ENCODE results near the gene SLC10A6. TPM values are rescaled to one million over a fixed set of nuclear protein-coding genes. Genes with fewer than 3 reads are reported as not detected.

The SLC10A6 gene
- total RNA-seq, 1 donor from 2014 or later: 5.2 TPM

DNA sequence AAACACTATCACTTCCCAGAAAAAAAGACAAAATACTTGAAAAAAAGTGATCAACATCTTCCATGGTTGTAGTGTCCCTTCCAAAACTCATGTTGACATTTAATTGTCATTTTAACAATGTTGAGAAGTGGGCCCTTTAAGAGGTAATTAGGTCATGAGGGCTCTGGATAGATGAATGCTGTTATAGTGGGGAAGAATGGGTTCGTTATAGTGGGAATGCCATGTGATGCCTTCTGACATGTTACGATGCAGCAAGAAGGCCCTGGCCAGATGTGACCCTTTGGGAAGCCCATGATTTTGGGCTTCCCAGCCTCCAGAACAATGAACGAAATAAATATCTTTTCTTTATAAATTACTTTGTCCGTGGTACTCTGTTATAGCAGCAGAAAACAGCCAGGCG, 4.0 kb upstream of the SLC10A6 start:
- no peak for DNase-seq (ENCODE audit: low spot score)

DNA sequence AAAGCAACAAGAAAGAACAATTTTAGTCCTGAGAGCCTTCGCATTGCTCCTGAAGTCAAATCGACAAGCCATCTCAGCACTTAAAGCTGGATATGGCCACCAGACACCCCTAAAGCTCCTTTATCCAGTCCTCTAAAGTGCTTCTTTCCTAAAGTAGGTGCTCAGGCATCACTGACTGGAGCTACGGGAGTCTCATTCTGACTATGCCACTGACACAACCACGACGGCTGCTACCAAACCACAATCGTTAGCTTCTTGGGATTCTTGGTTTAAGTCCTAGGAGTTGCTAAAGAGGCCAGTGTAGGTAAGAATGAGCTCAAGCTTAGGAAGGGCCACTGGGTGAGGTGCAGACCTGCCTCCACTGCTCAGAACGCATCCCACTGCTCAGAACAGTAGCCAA, 1.0 kb downstream of the SLC10A6 start:
- DNase-seq (ENCODE audit: low spot score): no peak

DNA sequence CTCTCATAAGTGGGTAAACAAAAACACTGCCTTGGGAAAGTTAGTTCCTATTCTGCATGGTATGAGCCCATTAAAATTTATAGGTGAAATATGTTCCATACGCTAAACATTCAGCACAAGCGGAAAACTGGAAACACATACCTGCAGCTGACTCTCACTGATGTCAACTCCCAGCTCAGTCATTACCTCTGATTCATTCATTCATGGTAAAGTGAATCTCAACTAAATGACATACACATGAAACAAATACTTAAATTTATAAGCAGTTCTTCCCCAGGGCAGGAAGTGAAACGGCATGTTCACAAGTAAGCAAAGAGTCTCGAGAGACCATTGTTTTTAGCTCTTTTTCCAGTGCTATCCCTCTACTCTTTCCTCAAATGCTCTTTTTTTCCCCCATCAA, 1.6 kb downstream of the SLC10A6 start:
- DNase-seq (ENCODE audit: low spot score): no peak

DNA sequence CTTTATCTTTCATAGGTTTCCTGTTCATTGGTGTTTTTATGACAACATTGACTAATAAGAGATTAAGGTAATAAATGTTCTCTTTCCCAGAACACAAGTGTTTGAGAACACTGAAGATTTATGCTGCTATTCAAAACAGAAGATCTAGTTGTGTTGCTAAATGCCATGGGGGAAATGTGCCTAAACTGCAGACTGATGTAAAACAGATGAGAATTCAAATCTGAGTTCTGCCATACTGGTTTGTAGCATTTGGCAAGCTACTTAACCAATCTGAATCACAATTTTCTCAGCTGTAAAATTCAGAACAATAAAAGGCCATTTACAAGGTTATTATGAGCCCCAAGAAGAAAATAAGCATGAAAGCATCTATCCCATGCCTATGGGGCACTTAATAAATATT, 2.3 kb downstream of the SLC10A6 start:
- no peak for DNase-seq (ENCODE audit: low spot score)

DNA sequence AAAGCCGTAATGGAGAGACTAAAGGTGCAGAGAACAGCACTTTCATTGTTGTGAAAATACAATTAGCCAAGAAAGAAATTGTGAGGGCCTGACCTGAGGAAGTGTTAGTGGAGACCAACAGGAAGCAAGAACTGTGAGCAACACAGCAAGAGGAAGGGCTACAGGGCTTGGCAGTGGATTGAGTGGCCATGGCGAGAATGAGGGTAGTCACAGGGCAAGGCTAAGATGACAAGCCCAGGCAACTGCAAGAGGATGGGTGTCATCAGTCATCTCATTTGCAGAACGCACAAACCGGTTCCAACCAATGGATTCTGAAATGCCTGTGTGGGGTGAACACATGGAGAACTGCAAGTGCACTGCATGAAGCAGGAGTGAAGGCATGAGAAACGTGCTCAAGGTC, 3.6 kb downstream of the SLC10A6 start:
- no peak for DNase-seq (ENCODE audit: low spot score)

DNA sequence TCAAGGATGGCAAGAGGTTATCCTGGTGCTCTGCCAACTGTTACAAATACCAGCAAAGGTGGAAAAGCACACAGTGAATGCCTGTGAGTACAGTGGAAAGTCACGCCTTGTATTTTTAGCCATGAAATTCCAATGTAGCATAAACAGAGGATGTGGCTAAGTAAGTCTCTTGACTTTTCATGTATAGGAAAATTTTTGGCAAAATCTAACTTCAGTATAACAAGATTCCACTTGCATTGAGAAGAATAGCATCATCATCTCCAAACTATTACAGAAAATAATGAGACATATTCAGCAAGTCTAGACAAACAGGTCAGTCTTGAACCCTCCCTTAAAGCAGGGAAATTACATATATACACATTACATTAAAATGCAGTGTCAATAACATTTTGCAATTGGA, 7.9 kb downstream of the SLC10A6 start:
- no peak for DNase-seq (ENCODE audit: low spot score)

DNA sequence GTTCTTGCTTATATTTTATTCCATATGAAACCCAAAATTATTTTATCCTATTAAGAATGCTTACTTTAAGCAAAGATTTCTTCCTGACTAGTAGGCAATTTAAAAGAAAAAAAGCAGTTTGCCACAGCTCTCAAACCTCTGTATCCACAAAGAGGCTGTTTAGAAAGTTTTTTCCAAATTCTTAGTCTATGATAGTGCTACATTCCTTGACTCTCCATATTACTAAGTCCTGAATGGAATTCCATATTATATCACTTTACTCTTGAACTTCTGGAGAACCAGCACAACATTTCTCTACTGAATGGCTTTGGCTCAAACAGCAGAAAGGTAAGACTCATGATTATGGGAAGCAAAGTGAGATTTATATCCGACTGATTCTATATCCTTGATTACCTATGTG, 8.3 kb downstream of the SLC10A6 start:
- DNase-seq (ENCODE audit: low spot score): no peak

DNA sequence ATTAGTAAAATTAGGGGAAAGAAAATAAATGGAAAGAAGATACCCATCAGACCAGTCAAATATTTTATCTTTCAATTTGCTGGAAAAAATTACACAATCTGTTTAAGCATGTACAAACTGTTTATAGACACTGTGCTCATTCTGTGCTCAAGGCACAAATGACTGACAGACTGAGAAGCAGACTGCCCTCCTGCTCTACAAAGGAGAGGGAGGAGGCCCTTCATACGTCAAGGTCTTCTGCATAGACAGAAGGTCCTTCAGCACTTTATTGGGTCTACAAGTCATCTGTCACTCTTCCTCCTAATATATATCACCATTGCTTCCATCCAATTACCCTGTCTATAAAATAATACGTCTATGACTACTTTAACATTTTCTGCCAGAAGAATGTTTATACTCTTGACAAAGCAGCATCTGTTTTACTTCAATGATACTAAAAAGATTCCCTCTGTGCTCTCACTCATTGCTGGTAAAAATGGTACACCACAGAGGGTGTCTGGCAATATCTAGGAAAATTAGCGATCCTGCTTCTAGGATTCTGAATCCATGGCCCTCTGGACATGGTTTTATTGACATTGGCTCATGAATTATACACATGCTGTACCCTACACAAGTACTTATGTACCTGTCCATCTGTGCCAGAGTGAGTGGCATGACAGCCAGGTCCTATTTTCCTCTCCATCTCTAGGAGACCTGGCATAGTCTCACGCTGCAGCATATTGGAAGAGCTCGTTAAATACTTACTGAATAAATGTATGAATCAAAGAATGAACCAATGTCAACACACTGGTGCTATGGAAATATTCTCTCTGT, 11.3 kb downstream of the SLC10A6 start:
- DNase-seq (ENCODE audit: low spot score): no peak

DNA sequence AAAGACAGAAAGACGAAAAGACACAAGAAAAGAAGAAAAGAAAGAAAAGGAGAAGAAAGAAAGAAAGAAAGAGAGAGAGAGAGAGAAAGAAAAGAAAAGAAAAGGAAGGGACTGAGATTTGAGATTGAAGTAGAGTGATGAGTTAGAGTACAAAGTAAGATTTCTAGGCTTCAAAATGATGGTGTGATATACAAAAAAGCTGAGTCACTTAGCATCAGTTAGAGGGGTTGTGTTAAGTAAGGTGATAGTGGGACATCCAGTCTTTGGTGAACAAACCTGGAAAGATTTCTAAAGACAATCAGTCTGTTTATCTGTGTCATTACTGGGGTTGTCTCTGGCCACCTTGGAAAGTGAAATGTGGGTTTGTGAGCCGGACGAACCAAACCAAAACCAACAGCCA, 13.5 kb downstream of the SLC10A6 start:
- DNase-seq (ENCODE audit: low spot score): no peak

DNA sequence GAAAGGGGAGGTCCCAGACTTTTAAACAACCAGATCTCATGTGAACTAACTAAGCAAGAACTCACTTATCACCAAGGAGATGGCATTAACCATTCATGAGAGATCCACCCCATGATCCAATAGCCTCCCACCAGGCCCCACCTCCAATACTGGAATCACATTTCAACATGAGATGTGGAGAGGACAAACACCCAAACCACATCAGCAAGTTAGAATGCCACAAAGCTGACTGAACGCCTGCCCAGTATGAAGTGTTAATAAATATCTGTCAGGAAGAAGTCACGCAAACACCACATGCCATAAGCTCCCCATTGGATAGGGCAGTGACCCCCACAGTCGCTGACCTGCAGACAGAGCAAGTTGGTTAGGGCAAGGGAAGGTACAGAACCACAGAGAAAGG, 14.3 kb downstream of the SLC10A6 start:
- no peak for DNase-seq (ENCODE audit: low spot score)

DNA sequence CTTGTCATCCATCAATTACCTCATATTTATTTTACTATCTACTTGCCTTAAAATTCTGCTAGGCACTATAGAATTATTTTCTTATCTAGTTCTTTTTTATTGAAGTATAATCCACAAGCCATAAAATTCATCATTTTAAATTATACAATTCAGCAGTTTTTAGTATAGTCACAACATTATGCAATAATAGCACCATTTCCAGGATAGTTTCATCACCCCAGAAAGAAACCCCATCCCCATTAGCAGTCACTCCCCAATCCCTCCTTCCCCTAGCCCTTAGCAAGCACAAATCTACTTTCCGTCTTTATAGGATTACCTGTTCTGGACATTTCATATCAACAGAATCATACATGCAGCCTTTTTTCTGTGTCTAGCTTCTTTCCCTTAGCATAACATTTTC, 15.6 kb downstream of the SLC10A6 start:
- no peak for DNase-seq (ENCODE audit: low spot score)

DNA sequence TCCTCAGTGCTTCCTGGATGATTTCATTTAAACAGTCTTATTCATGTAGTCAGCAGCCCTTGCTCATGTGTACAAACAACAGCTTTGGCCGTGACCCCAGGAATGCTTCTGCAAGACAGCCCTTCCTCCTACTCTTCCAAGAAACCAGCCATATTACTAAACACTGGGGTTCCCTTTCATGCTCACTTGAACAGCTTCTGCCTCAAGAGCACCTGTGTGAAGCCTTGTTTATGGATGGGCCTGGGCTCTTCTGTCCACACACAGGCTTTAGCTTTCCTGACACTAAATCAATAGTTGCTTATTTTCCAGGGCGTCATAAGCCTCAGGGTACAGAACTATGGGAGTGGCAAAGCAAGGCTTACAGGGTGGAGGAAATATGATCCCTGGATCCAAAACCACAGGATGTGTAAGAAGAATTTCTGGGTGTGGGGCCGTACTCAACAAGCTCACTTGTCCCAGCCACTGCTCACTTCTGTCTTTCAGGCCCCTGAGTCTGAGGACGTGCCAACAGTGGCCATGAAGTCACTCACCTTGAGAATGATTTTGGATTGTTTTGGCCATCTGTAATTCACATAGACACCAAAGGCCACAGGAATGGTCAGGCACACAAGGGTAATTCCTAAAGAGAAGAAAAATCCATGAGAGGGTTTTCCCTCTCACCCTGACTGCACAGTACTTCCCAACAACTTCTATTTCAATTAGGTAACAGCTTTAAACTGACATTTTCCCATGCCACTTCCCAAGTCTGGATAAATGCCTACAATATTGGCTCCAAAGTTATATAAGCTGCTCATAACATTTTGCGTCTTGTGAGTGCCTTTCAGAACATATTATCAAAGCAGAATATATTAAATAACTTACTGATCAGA, 17.7 kb downstream of the SLC10A6 start:
- no peak for DNase-seq (ENCODE audit: low spot score)

DNA sequence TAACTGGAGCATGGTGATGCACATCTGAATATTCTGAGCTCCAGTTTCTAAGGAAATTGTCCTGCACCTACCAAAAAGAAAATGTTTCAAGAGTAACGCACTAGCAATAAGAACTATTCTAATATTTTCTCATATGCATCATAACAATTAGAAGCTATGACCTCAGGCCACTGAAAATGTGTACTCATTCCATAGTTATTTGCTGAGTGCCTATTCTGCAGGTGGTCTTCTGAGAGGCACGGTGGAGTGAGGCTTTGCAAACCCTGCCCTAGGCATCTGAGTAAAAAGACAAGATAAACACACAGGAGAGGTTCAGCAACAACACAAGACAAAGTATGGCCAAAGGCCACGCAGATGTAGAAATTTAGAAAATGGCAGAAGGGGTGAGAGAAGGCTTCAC, 23.7 kb downstream of the SLC10A6 start:
- DNase-seq (ENCODE audit: low spot score): no peak

DNA sequence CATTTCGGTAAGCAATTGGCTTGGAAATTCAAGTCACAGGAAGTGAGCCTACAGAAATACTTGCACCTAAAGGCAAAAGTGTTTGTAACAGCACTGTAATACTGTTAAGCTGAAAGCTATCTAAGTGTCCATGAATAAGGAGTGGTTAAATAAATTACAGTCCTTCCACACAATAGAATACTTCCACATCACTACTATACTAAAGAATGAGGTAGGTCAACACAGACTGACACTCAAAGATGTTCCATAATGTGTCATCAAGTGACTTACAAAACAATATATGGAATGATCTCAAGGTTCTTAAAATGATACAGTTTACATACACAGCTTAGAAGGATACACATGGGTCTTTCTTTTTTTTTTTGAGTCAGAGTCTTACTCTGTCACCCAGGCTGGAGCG, 27.0 kb downstream of the SLC10A6 start:
- DNase-seq (ENCODE audit: low spot score): no peak

DNA sequence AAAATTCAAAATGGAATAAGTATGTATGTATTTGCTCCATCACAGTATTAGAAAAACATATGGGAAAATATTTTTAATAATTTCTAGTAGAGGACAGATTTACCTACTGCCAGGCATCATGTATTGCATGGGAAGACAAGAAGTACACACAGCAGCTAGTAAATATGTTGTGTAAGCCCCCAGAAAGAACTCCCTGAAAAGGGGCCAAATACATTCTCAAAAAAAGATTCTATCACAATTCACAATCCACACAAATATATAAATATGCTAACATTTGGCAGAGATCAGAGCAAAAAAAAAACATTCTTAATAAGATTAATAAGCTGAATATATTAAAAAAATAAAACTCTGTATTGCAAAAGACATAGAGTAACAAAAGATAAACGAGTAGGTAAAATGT, 28.0 kb downstream of the SLC10A6 start:
- no peak for DNase-seq (ENCODE audit: low spot score)

DNA sequence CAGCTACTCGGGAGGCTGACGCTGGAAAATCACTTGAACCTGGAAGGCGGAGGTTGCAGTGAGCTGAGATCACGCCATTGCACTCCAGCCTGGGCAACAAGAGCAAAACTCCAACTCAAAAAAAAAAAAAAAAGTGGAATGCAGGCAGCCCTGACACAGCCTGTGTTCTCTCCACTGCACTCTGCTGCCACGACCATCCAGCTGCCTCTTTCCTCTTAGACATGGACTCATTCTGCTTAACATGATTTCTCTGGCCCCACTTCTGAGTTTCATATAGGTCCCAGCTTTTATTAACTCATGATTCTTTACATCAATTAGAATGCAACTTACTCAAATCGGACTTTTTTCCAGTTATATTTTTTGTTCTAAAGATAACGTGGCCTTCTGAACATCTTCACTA, 29.6 kb downstream of the SLC10A6 start:
- DNase-seq (ENCODE audit: low spot score): no peak

DNA sequence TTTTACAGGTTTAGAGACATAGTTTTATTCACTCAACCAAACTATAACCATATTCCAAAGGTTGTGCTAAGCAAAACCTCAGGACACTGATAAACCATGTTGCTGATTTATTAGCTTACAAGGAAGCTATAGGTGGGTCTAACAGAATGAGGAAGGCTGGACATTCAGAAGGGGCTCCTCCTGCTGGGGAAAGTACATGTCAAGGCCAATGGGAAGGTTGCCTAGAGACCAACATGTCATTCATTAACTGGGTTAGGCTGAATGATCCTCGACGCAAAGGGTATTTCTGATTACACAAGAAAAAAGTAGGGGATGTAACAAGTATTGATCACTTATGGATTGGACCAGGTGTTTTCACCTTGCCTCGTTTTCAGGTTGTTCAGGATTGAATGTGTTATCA, 30.3 kb downstream of the SLC10A6 start:
- DNase-seq (ENCODE audit: low spot score): no peak

DNA sequence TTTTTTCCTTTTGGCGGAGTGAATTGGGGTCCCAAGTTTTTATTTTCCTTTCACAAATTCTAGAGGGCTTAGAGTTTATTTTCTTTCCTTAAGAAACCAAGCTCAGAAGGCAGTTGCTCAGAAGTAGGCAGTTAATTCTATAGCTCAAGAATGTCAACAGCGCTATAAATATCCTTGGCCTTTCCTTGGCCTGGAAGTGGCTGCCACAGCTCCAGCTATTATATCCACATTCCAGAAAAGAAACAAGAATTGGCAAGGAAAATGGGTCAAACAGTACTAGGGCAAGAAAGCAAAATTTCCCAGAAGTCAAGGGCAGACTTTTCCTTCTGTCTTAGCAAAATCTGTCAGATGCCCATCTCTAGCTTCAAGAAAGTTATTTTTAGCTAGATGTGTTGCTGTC, 31.0 kb downstream of the SLC10A6 start:
- DNase-seq (ENCODE audit: low spot score): no peak

DNA sequence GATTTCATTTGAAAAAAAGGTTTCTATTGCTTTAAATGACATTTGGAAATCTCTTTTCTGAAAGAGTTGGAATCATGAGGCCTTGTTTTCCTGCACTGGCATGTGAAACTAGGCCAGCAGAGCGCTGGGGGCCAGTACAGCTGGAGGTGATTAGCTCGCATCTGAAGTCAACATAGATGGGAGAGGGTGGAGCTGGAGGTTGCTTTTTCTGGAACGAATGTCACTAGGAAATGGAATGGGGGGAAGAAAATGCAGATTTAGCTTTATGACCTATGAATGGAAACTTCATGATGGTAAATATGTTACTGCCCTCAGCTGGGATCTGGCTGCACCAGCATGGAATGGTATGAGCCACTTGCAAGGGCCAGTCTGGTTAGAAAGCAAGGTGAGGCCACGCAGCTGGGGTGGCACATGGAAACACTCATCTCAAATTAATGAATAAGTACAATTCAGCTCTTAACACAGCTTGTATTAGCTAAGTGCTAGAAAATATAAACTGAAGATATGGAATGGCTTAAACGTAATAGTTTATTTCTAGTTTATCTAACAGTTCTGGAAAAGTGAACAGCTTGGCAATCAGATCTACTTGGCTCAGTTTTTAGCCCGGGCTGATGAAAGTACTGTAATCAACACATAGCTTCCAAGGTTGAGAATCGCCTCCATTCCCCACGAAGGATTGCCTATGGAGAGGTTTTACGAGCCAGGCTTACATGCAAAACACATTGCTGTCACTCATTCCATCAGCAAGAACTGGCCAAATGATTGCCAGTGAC, 32.5 kb downstream of the SLC10A6 start:
- DNase-seq (ENCODE audit: low spot score): no peak

DNA sequence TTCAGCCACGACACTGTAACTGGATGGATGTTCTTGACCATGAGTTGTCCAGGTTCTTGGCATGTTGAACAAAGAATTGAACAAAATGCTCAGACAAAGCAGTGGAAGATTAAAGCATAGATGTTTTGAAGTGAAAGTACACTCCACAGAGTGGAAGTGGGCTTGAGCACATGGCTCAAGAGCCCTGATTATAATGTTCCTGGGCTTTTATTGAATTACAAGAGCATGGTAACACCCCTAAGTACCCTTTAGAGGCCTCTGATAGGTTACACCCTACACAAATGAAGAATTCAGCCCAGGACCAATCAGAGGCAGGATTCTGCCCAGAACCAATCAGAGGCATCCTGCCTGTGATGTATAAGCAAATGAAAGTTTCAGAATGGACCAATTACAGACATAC, 33.5 kb downstream of the SLC10A6 start:
- no peak for DNase-seq (ENCODE audit: low spot score)

DNA sequence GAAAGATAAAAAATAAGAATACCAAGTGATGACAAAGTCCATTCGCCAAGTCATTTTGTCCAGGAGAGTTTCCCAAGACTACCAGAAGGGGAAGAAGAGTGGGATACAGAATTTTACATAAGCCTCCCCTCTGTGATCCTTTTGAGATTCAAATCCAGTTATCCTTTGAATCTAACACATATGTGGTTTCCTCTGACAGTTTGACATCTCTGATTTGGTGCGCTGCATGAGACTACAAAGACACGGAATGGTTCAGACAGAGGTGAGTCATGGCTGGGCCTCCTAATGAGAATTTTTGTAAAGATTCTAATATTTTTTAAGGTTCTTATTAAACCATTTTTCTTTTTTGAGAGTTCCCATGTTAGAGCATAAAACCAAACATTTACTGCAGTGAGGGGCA, 38.3 kb downstream of the SLC10A6 start:
- no peak for DNase-seq (ENCODE audit: low spot score)

DNA sequence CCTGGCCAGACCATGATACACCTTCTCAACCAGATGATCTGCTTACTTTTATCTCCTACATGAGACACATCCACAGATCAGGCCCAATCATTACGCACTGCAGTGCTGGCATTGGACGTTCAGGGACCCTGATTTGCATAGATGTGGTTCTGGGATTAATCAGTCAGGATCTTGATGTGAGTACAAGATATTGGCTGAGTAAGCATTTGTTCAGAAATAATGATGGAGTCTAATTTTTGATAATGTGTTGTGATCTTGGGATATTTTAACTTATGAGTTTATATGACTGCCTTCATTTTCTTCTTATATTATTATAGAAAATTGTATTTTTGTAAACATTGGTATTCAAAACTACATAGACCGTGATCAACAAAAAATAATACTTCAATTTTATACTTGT, 39.4 kb downstream of the SLC10A6 start:
- no peak for DNase-seq (ENCODE audit: low spot score)

Data from mesenteric fat pad (tissue), 1 donor.